GM18507 (cell line): Measurements from ENCODE around the gene VEGFA.

Source experiments
- DNase-seq: peaks from one replicate; pipeline ENCODE4 v3.0.0; 2011; ENCODE audit warnings: low read depth; ENCODE audit not compliant: insufficient read length; ENCODE audit errors: extremely low spot score
- FAIRE-seq: peaks from 2 replicates; lab custom pipeline; 2011; peaks lifted over from hg19 to GRCh38; lab: Jason Lieb, UNC

The VEGFA gene

GRCh38 chr6:43831191-43831590 is 61.2 kb downstream of the VEGFA start:
- DNase-seq (no peak), FAIRE-seq (no peak)

DNA sequence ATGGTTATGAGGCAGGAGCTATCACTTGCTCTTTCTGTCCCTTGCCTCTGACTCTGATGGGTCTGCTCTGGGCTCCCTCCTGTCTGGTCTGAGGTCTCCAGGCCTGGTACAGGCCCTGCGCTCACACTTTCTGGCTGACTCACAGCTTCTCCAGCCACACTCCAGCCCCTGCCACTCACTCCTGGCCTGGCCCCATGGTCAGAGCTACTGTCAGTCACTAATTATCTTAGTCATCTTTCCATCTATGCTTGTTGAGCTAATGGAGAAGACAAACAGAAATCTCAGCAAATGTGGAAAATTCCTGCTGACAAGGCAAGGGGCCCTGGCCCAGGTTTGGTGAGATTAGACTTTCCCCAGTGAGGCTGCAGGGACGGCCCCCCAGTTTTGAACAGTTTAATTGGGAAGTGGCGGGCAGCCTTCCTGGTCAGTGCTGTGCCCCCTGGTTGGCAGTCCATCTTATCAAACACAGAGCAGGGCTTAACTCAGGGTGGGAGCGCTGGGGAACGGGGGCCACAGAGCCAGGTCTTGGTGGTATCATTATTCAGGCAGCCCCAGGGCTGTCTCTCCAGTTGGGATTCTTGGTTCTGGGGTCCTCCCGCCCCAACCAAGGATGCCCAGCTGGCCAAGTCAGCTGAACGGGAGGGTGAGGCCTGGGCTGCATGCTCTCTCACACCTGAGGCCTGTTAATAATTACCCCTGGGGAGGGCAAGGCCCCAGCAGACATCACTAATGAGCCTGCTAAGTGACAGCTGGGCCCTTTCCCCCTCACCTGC is 63.4 kb downstream of the VEGFA start:
- no peak for DNase-seq
- FAIRE-seq: no peak

- DNase-seq: no peak
- FAIRE-seq: no peak
Measured at GRCh38 chr6:43833996-43834390, 64.0 kb downstream of the VEGFA start.

DNA sequence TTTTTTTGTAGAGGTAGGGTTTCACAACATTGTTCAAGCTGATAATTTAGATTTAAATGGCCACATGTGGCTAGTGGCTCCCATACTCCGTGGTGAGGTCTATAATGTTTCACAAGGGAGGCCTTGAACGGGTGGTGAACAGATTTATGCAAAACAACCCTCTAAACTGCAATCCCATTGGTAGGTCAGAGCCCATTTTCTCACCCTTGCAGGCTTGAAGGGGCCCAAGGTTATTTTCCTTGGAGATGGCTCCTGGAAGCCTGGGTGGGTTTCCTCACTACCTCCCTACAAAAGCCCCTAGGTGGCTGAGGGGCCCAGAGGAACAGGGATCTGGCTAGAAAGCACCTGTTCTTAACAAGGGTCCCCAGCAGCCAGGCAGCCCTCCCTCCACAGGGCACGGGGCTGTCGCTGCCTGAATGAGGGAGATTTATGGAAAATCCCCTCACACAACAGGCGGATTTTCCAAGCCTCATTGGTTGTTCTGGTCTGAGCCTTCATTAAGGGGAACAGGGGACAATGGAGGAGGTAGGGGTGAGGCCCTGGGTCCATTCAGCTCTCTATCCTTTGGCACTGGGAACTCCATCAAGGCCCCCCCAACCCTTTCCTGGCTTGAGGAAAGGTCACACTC is 64.6 kb downstream of the VEGFA start:
- FAIRE-seq: no peak
- no peak for DNase-seq

GRCh38 chr6:43835872-43836419 is 65.9 kb downstream of the VEGFA start:
- FAIRE-seq (no peak), DNase-seq (no peak)
